OCI-LY7 (cell line): ENCODE measurements around the gene TUBA8.

Experiments
- EZH2phosphoT487 ChIP-seq: fragments of 200-600 bp; sonication (generic); IDR thresholded peaks from 2 replicates; pipeline ENCODE4 v1.6.1; 2018; ENCODE audit warnings: low read depth, borderline replicate concordance, mild to moderate bottlenecking, mixed run types, antibody characterized with exemption, low read length, moderate library complexity, mixed read lengths
- TF ChIP-seq, protein P1 (sequence below): fragments of 200-600 bp; sonication (generic); conservative IDR thresholded peaks from 2 replicates; pipeline ENCODE4 v1.5.1; 2014; ENCODE audit warnings: mild to moderate bottlenecking, antibody characterized with exemption, low read length, moderate library complexity, mixed read lengths

DNA sequence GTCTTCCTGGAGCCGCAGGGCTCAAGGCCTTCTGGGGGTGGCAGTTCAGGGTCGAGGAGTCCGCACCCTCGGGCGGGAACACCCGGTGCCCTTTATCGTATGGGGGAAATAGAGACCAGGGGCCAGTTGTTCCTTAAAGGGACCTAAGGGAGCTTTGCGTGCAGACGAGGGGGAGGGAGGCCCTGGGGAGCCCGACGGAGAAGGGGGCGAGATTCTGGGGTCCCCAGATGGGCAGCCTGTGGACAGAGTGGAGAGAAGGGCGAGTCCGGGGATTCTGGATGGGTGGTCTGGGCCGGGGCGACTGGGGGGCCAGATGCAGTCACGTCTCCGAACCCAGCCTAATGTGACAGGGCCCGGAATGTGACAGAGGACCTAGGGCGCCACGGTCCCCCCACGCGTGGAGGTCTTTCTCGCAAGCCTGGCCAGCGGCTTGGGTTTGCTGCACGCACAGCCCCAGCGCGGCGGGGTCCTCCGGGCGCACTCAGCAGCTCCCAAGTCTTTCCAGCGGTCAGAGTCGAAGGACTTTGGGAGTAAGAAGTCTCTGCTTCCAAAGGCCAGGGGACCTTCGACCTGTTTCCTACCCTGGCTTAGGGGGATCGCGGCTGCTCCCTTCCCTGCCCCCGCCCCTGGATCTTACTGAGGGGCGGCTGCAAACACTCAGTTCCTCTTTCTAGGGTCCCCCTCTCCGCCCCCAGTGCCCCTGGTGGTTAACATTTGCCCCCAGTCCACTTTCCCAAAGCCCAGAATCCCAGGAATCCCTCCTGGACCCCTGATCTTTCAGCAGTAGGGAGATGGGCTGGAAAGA lies 547 bp downstream of the TUBA8 start:
- TF ChIP-seq, protein P1, sequence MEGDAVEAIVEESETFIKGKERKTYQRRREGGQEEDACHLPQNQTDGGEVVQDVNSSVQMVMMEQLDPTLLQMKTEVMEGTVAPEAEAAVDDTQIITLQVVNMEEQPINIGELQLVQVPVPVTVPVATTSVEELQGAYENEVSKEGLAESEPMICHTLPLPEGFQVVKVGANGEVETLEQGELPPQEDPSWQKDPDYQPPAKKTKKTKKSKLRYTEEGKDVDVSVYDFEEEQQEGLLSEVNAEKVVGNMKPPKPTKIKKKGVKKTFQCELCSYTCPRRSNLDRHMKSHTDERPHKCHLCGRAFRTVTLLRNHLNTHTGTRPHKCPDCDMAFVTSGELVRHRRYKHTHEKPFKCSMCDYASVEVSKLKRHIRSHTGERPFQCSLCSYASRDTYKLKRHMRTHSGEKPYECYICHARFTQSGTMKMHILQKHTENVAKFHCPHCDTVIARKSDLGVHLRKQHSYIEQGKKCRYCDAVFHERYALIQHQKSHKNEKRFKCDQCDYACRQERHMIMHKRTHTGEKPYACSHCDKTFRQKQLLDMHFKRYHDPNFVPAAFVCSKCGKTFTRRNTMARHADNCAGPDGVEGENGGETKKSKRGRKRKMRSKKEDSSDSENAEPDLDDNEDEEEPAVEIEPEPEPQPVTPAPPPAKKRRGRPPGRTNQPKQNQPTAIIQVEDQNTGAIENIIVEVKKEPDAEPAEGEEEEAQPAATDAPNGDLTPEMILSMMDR, result no peak
- no peak for TF ChIP-seq EZH2phosphoT487
